Anterior cingulate cortex (tissue), 58 donors: ENCODE data around the gene BCAS3.
"Not testable (repeated sequence)": the region's sequence is repeated elsewhere in the genome, so short reads cannot be mapped to it uniquely, and the experiment has no call there.

ENCODE experiments used
- DNase-seq, 58 donors: peaks; one replicate each; lab custom pipeline; 2025; lab: John Stamatoyannopoulos, UW

Gene BCAS3

GRCh38 chr17:61338874-61339478 lies 661.3 kb downstream of the BCAS3 start:
- DNase-seq = no peak

DNA sequence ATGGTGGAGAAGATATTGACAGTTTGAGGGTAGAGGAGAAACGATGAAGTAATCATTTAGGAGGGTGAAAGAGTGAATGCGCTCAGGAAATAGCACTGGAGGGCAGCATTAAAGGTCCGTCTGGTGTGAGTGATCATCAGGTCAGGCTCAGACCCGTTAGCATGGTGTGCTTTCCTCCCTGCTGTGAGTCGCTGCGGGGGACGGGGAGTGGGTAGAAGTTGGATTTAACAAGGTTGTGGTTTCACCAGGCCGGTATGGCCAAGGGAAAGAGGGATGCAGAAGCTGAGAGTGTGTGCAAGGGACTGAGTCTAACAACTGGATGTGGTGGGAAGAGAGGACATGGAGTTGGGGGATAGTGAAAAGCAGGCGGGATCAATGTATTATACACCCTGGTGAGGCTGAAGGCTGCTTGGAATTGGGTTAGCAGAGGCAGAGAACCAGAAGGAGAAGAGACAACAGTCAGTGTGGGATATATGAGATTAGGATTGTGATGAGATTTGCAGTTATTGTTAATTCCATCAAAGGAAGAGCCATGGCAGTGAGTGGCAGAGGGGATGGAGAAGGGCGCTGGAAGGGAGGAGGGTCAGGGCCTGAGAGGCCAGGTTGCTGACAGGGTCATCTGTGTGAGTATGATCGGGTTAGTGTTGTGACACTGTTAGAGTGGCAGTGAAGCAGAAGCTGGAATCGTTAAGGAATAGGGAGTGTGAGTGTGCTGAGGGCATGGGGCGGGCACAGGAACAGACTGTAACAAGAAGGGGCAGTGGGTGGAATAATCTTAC lies 663.0 kb downstream of the BCAS3 start:
- DNase-seq = no peak

GRCh38 chr17:61343576-61343975 lies 665.9 kb downstream of the BCAS3 start:
- DNase-seq = no peak

GRCh38 chr17:61345061-61345460 lies 667.4 kb downstream of the BCAS3 start:
- no peak for DNase-seq

GRCh38 chr17:61345825-61346666 lies 668.4 kb downstream of the BCAS3 start:
- no peak for DNase-seq

DNA sequence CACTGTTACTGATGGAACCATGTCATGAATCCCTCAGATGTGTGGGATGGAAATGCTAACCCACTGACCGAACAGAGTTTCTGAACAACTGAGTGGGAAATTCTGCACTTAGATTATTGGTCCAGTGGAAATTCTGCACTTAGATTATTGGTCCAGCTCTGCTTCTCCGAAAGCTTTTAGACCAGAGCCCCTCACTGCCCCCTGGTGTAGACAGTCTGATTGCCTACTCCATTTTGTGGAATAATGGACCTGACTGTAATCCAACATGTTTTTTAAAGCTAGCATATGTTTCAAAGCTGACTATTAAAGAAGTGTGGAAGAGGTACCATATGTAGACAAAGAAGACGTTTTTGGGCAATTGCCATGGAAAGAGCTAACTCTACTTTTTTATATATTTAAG lies 671.7 kb downstream of the BCAS3 start:
- DNase-seq = no peak

DNA sequence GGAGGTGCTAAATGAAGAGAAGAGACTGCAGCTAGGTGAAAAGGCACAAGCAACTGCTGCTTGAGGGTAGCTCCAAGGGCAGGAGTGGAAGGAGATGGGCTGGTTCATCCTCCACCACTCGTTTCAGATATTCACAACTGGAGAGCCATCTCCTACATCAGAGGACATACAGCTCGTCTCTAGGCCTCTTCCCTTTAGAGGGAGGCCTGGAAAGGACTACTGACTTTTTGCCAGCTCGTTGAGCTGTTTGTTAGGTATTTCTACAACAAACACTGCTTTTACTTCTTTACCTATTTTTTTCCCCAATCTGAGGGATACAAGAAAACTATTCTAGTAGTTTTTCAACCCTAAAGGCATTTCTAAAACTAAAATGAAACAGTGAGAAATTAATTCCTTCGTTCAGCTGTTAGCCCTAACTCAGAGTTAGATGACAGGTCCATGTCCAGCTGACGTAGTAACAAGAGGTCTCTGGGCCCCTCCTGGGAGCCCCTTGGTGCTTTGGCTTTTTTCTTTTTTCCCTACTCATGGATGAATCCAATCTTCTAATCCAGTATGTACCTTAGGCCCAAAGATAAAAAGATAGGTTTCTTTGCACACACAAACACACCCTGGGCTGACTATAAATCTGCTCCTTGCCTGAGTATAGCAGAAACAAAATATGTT lies 674.2 kb downstream of the BCAS3 start:
- no peak for DNase-seq

- DNase-seq = no peak
Measured at GRCh38 chr17:61352408-61352770, 674.7 kb downstream of the BCAS3 start.

GRCh38 chr17:61352781-61353491 lies 675.3 kb downstream of the BCAS3 start:
- no peak for DNase-seq

DNA sequence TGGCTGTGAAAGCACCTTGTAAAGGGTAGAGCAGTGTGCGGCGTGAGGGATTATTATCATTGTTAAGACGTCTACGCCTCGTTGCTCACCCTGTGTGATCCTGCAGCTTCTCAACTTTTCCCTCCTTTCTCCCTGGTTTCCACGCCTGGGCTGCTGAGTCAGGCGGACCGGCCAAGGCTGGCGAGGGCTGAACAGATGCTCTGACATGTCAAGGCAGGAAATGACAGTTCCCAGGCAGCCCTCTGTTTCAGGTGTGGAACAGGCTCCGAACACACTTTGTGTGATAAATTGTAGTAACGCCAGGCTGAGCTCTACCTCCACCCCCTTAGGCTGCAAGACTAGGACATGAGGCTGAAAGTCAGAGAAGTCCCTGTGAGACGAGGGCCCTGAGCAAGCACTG lies 676.0 kb downstream of the BCAS3 start:
- DNase-seq = no peak

- no peak for DNase-seq
Measured at GRCh38 chr17:61354895-61355874, 677.5 kb downstream of the BCAS3 start.

DNA sequence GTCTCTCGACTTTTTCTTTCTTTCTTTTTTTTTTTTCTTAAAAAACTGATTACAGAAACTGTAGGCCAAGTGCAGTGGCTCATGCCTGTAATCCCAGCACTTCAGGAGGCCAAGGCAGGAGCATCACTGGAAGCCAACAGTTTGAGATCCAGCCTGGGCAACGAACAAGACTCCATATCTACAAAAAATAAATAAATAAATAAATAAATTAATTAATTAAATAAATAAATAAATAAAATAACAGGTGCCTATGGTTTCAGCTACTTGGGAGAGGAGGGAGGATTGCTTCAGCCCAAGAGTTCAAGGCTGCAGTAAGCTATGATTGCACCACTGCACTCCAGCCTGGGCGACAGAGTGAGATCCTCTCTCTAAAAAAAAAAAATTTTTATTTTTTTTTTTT lies 679.4 kb downstream of the BCAS3 start:
- DNase-seq = not testable (repeated sequence)

DNA sequence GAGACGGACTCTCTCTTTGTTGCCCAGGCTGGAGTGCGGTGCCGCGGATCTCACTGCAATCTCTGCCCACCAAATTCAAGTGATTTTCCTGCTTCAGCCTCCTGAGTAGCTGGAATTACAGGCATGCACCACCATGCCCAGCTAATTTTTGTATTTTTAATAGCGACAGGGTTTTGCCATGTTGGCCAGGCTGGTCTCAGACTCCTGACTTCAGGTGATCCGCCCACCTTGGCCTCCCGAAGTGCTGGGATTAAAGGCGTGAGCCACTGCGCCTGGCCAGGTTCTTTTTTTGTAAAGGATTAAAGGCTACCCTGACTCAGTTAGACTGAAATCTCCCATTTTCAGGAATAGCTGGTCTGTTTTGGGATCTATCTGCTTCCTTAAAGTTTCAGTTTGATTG lies 681.9 kb downstream of the BCAS3 start:
- not testable (repeated sequence) for DNase-seq

GRCh38 chr17:61360318-61360943 lies 682.8 kb downstream of the BCAS3 start:
- no peak for DNase-seq

- DNase-seq = no peak
Measured at GRCh38 chr17:61361084-61361483, 683.4 kb downstream of the BCAS3 start.

GRCh38 chr17:61362396-61362795 lies 684.7 kb downstream of the BCAS3 start:
- DNase-seq = no peak

GRCh38 chr17:61362852-61363600 lies 685.4 kb downstream of the BCAS3 start:
- no peak for DNase-seq
